GM21786 (cell line): ENCODE results near the gene ITSN1.

Experiments used
- ATAC-seq: cut with Tn5 transposase; IDR thresholded peaks from one replicate; pipeline ENCODE4 v1.9.1; 2021; ENCODE audit not compliant: unreplicated experiment

ITSN1 gene

DNA sequence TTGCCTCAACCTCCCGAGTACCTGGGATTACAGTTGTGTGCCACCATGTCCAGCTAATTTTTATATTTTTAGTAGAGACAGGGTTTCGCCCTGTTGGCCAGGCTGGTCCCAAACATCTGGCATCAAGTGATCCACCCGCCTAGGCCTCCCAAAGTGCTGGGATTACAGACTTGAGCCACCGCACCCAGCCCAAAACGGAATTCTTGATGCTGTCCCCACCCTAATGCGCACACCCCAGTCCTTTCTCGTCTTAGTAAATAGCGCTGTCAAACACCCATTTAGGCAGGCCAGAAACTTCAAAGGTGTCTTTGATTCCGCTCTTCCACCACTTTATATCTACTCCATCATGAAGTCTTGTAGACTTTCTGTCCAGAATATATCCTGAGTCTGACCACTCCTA, 35.1 kb downstream of the ITSN1 start:
- no peak for ATAC-seq

GRCh38 chr21:33680870-33681269, 38.6 kb downstream of the ITSN1 start:
- ATAC-seq: no peak

GRCh38 chr21:33682992-33683627, 40.8 kb downstream of the ITSN1 start:
- ATAC-seq: no peak

DNA sequence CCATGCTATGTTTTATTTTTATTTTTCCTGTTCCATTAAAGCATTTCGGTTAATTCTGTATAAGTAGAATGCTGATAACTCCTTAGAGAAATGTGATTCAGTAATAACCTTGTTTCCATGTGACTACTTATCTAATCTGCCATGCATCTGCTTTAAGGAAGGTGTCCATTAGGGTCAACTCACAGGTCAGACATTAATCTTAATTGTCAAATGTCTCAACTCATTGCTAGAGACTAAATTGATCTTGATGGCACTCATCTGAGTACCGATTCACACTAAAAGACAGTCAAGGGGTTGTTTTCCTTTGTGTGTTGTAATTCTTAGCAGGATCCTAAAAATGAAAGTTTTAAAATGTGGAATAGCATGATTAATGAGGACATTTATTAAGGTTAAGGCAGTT, 41.8 kb downstream of the ITSN1 start:
- no peak for ATAC-seq

GRCh38 chr21:33684923-33685560, 42.7 kb downstream of the ITSN1 start:
- ATAC-seq: no peak

- ATAC-seq: no peak
These were observed 43.4 kb downstream of the ITSN1 start for GRCh38 chr21:33685613-33686197.

GRCh38 chr21:33686386-33686785, 44.1 kb downstream of the ITSN1 start:
- no peak for ATAC-seq

DNA sequence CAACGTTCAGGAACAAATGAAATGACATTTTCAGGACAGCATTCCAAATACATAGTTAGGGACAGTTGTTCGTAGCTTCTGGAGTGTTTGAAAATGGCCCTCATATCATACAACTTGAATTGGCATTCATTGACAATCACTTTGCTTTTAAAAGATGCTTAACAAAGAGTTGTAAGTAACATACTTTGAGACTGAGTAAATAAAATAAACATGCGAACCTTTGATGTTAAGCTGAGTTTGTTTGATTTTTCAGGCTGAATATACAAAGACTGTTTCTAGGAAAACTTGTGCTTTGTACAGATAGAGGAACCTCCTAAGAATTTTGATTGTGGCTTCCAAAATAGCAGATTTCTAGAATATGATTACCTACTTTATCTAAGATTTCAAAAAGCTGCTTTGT, 45.3 kb downstream of the ITSN1 start:
- no peak for ATAC-seq

DNA sequence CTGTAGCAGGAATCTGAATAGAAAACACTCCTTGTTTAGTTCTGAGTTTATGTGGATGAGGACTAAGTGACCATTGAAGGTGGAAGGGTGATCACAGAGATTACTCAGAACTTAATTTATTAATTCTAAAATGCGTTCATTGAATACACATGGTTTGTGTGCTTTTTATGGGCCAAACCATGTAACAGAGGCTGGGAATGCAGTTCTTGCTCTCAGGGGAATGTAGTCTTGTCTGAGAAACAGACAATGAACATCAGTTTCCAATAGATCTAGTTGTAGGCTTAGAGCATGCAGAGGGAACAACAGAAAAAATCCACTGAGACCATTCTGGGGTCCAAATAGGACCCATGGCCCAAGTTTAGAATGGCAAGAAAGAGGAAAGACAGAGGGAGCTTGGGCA, 46.1 kb downstream of the ITSN1 start:
- no peak for ATAC-seq

- ATAC-seq: no peak
These were observed 48.6 kb downstream of the ITSN1 start for GRCh38 chr21:33690874-33691273.

GRCh38 chr21:33691945-33692603, 49.8 kb downstream of the ITSN1 start:
- no peak for ATAC-seq

- no peak for ATAC-seq
These were observed 53.5 kb downstream of the ITSN1 start for GRCh38 chr21:33695813-33696212.

DNA sequence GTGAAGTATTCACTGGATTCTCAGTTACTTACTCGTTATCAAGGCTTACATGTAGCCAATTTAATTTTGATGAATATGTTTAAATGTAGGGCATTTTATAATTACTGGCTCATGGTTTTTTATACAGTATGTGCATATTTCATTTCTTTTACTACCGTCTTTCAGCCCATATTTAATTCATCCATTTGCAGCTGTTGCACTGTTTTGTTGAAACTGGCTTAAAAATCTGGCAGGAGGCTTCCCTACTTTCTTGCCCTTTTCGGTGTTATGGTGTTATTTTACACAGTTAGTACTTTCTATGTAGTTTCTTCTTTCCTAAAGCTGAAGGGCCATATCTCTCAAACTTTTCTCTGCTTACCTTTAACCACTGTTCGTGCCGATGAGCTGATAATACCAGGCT, 54.2 kb downstream of the ITSN1 start:
- ATAC-seq: no peak

DNA sequence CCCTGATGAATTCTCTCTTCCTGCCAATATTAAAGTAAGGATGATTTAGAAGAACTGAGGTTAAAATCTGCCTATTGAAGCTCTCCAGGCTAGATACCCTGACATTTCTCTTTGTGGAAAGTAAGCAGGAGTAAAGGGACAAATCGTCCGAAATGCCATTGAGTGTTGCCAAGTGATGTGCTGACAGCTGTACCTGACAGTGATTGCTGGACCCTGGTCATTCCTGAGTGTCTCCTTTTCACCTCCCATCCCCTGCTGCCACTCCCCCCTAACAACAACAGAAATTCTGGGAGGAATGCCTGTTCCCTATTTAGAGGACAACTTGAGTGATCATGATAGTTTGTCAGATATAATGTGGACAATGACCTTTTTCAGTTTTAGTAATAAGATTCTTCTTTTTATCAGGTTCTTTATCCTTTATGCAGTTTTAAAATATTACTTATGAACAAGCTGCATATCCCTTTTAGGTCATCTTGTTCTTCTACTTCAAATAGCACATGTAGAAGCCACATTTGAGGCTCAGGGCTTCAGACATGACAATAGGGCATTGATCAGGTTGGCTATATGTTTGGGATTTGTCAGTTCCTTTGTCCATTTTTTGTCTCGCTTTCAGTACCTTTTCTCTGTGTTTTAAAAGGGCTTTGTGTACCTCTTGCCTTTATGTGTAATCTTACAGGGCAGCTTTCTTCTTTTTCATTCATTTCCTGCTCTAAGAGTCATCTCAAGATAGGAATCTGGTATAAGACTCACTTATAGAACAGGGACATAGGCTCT, 56.0 kb downstream of the ITSN1 start:
- no peak for ATAC-seq

DNA sequence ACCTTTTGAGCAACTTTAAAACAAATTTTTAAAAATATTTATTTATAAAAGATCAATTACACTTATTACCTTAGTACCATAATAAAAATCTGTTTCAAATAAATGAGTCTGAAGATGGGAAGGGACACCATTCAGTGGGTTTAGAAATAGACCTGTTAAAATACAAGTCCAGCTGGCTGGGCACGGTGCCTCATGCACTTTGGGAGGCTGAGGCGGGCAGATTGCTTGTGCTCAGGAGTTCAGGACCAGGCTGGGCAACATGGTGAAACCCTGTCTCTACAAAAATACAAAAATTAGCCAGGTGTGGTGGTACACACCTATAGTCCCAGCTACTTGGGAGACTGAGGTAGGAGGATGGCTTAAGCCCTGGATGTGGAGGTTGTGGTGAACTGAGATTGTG, 57.0 kb downstream of the ITSN1 start:
- ATAC-seq: no peak

DNA sequence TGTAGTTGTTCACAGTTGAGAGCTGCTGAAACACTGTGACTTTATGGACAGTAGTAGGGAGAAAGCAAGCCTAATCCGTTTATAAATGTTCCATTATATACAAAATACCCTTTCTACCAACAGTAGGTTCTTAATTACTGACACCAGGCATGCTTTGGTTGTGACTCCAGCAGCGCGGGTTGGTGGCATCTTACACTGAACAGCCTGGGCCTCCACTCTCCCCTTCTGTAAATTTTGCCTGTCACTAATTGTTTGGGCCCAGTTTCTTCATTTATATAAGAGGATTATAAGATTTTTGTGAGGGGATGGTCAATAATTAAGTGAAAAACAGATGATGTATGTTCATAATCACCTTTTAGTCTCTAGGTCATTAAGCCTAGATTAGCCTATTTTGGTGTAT, 58.2 kb downstream of the ITSN1 start:
- ATAC-seq: no peak

GRCh38 chr21:33703750-33704606, 61.7 kb downstream of the ITSN1 start:
- no peak for ATAC-seq

DNA sequence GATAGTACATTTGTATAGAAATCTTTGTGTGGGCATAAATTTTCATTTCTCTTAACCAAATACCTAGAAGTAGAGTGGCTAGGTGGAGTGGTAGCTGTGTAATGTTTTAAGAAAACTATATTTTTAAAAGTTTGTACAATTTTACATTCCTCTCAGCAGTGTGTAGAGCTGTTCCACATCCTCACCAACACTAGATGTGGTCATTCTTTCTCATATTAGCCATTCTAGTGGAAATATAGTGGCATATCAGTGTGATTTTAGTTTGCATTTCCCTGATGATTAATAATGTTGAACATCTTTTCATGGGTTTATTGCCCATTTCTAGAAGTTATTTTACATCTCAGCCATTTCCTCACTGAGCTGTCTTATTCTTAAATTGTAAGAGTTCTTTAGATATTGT, 65.5 kb downstream of the ITSN1 start:
- no peak for ATAC-seq

DNA sequence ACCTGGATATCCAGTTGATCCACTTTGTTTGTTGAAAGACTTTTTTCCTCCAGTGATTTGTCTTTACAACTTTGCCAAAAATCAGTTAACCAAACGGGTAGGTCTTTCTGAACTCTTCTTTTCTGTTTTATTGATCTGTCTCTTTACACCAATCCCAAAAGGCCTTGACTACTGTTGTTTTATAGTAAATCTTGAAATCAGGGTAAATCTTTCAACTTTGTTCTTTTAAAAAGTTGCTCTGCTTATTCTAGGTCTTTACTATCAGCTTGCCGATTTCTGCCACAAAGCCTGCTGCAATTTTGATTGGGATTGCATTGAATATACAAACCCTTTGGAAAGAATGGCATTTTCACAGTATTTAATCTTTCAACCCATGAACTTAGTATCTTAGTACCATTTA, 66.6 kb downstream of the ITSN1 start:
- ATAC-seq: no peak

DNA sequence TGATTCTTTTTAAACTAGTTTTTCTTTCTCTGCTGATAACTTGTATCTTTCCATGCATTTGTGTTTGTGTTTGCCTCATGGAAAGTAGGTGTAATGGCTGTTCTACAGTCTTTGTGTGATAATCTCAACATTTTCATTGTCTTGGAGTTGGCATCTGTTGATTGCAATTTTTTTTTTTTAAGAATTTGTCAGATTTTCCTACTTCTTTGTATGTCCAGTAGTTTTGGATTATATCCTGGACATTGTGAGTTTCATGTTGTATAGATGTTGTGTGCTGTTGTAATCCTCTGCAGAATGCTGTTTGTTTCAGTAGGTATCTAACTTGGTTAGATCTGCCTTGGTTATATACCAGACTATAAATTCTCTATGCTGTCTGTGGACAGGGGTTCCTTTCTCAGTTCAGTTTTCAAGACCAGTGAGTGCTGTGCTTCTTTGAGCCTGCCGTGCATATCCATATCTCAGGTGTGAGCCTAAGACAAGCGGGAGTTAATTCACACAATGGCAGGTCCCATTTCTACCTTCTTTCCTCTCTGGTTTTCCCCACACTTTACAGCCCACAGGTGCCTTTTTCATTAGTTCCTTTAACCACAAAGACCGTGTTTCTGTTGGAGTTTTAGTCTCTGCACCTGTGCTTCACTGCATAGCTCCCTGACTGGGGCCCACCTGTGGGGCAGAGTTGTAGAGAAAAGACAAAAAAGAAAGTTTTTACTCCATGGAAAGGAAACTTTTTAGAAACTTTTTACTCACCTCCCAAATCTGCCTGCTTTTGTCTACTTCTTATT, 69.9 kb downstream of the ITSN1 start:
- no peak for ATAC-seq
